Esophagus mucosa (tissue), 1 donor: ENCODE measurements around the gene RUNX1. TPM values are rescaled to one million over a fixed set of nuclear protein-coding genes. Genes with fewer than 3 reads are reported as not detected.
A peak's percentile ranks its signal among the peaks of the same experiment; 100 is the strongest.
"Not testable (repeated sequence)": the region's sequence is repeated elsewhere in the genome, so short reads cannot be mapped to it uniquely, and the experiment has no call there.

Source experiments
- ATAC-seq: fragments of 200-7000 bp; cut with Tn5 transposase; one replicate; pipeline ENCODE4 v1.9.1; 2020
- total RNA-seq: library from RNA; stranded (reverse); gene quantifications from one replicate; pipeline ENCODE4 v1.2.4, GENCODE V29; 2023
- donor health status: DM: yes; HTN: yes; CAD: no.

Gene RUNX1
- total RNA-seq, 1 donor from 2014 or later = 18.3 TPM

DNA sequence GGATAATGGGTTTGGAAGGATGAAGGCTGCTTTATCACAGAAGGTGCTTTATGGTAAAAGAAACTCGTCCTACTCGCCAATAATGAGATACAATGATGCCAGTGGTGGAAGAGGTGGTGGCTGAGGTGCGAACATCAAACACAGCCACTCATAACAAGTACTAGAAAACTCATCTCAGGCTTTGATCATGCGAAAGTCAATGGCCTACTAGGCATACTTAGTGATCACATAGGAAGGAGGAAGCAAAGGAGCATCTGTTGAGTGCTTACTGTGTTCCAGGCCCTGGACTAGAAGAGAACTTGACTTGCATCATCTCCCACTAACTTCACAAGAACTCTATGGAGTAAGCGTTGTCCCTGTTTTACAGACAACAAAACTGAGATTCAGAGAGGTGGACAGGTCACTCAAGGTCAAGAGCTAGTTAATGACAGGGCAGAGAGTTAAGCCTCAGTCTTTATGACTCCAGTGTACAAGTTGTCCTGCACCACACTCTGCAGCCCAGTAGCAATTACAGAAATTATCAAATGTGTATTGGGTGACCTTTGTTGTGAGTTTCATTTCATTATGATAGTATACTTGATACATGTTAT, 33.6 kb downstream of the RUNX1 start:
- no peak for ATAC-seq

- ATAC-seq = no peak
Measured at GRCh38 chr21:35014302-35015041, 34.6 kb downstream of the RUNX1 start.

DNA sequence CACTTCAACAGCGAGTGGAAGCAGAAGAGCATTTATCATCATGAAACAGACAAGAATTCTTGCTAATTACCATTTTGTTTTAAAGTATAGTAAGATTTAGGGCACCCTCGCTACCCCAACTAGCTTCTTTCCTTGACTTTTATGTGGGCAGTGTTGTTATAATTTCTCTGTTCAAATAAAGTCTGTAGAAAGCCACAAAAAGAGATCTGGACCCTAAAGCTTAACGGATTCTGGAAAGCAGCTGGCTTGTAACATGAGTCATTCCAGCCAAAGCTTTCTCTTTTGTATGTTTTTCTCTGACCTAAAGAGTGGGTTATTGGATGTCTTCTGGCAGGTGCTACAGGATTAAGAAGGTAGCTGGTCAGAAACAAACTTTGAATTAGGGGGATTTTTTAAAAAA, 37.4 kb downstream of the RUNX1 start:
- no peak for ATAC-seq

DNA sequence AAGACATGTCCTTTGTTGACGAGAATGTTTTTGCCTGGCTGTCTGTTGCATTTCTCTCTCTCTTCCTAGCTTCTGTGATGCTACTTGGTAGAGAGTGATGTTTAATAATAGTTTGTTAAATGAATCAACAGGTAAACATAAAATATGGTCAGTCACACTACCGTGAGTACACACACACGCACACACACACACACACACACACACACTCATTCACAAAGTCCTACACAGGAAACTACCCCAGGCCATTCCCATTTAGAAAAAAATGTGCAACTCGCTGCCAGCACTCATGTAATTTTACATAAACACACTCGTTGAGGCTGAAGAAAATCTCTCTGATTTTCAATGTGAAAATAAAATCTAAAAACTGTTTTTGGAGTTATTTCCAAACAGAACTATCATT, 38.7 kb downstream of the RUNX1 start:
- ATAC-seq = no peak

GRCh38 chr21:35007348-35007747, 41.8 kb downstream of the RUNX1 start:
- no peak for ATAC-seq

DNA sequence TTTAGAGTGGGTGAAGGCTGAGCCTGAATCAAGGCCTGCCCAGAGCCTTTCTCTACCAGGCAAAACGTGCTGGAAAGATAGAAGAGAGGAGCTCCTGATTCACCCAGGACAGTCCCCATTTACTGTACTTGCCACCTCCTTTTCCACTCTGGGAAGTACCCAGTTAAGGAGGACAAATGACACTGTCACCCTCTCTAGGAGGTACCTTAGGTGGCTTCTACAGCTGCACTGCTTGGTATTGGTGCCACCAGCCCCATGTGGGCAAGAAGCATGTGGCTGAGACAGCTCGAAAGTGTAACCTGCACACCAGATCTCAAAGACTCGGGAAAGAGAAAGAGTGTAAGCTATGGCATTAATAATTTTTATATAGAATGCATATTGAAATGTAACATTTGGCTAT, 42.3 kb downstream of the RUNX1 start:
- ATAC-seq = no peak

DNA sequence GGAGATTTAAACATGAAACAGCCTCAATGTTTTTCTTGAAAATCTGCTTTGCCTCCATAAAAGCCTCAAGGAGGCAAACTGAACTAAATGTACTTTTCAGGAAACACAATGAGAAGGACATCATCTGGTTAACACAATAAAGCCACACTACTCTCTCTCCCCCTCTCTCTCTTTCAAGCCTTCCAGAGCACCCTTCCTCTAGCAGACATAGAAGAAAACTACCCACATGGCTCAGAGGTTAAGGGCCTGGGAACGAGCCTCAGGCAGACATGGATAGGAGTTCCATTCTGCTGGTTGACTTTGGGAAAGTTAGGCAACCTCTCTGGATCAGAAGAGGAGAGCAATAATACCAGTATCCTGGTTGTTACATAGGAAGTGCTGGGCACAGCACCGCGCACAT, 42.9 kb downstream of the RUNX1 start:
- no peak for ATAC-seq

DNA sequence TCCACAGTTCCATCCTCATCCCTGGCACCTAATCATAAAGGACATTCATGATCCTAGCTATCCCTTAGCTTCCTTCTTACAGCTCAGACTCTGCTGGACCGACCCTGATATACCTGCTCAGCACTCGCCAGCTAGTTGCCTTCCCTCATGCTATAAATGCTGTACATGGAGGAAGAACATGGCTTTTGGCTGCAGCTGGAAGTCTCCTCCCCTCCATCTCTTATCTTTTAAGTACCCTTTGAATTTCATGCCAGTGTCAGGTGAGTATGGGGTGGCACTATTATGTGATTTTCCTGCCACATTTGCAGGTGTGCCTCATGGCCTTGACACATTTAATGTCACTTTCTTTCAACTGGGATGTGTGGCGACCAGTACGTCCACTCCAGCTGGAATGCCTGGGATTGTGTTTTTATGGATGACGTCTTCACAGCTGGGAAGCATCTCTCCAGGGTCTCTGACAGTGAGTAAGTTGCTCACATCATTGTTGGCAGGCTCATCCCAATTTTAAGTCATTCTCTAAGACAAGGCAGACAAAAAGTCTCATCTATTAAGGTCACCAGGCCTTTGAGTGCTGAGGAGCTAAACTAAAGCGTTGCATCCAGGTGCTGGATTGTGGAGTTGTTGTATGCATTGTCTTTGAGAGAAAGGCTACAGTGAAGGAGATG, 43.4 kb downstream of the RUNX1 start:
- no peak for ATAC-seq

DNA sequence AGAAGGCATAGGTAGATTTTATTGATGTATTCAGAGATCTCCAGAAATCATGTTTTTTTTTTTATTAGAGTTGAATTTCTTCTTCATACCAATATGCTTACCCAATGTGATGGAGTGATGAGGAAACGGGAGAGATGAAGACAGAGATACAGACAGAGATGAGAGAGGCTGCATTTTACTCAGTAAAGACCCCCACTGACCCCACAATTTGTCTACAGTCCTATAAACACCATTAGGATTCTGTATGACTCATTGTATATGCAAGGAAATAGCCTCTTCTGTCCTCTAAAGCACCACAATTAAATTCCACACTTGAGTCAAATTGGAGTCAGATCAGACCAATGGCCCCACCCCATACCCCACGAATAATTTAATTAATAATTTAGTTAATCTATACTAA, 44.0 kb downstream of the RUNX1 start:
- ATAC-seq = no peak

GRCh38 chr21:35004314-35004713, 44.8 kb downstream of the RUNX1 start:
- no peak for ATAC-seq

DNA sequence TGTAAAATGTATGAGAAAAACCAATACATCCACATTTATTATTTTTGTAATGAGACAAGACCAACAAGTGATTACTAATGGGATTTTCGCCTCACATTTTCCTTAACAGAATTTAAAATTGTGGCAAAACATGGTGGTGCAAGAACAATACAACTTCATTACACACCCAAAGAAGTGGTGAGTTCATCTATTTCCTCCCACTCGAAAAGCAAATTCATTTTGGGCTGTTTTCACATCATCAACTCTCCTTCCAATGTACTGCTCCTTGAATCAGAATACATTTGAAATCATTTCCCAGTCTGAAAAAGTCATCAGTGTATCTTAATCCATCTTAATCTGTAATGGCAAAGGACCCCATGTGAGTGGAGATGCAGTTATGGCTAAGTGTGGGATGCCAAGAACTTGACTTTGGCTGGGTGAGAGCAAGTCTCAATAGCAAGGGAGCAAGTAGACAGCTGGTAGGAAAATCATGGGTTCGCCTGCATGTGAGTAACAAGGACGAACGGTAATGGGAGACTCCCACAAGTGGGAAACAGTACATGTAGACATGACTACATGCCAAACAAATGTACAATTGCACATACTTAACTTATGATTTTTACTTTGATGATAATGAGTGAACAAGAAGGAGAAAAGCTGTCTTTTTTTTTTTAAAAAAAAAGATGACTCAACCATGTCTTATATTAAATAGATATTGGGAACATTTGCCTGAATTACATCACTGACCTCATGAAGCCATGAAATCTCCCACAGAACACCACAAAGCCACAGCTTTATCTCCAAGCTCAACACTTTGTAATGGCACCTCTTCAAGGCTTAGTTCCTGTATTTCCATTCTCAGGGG, 46.0 kb downstream of the RUNX1 start:
- no peak for ATAC-seq

- no peak for ATAC-seq
Measured at GRCh38 chr21:34999397-34999941, 49.6 kb downstream of the RUNX1 start.

DNA sequence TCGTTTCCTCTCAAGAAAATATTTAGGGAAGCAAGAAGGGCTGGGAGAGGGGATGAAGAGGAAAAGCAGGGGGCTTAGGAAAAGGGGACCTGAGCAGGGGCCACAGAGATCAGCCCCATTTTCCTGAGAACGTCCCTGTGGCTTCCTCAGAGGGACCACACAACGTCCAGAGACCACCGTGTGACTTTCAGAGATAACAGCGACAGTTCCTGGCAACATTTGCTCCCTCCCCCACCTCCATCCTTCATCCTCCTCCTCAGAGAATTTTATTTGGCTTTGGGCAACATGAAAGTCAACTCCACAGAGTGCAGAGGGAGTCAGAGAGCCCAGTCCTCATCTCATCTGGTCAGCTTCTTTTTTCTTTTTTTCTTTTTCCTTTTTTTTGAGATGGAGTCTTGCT, 50.9 kb downstream of the RUNX1 start:
- ATAC-seq = no peak

- ATAC-seq = no peak
Measured at GRCh38 chr21:34997294-34997693, 51.8 kb downstream of the RUNX1 start.

- no peak for ATAC-seq
Measured at GRCh38 chr21:34996304-34997101, 52.6 kb downstream of the RUNX1 start.

- ATAC-seq = no peak
Measured at GRCh38 chr21:34995979-34996303, 53.2 kb downstream of the RUNX1 start.

DNA sequence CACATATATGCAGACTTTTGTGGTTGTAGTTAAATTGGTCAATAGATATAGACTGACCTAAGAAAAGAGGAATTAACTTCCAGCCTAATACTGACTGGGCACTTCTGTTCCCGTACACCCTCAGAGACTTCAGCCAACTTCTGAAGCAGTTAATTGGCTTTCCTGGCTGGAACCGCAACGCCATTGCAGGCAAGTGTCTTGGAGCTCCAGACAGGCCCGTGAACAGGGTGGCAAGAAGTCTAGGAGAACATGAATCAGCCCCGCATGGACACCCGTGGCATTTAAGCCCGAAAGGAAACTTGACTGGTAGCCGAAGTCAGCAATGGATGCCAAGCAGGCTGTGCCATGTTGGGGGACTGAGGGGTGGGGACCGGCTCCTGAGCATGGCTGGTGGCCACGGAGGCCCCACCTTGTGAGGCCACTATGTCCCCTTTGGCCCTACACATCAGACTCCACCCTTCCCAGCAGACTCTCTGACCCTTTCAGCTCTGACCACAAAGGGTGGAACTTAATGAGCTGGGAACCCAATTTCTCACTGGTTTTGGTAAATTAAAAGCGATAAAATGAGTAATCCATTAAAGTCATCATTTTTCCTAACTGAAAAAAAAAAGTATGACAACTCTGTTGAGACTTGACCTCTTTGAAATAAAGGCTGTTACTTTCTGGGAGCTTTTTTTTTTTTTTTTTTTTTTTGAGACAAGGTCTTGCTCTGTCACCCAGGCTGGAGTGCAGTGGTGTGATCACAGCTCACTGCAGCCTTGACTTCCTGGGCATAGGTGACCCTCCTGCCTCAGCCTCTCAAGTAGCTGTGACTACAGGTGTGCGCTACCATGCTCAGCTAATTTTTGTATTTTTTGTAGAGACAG, 54.1 kb downstream of the RUNX1 start:
- no peak for ATAC-seq

DNA sequence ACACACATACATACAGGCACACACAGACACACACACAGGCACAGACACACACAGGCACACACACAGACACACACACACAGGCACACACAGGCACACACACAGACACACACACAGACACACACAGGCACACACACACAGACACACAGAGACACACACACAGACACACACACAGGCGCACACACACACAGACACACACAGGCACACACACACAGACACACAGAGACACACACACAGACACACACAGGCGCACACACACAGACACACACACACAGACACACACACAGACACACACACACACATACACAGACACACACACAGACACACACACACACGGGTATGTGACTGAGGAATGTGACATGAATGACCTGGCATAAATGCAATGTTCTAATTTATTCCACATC, 55.6 kb downstream of the RUNX1 start:
- ATAC-seq = not testable (repeated sequence)

DNA sequence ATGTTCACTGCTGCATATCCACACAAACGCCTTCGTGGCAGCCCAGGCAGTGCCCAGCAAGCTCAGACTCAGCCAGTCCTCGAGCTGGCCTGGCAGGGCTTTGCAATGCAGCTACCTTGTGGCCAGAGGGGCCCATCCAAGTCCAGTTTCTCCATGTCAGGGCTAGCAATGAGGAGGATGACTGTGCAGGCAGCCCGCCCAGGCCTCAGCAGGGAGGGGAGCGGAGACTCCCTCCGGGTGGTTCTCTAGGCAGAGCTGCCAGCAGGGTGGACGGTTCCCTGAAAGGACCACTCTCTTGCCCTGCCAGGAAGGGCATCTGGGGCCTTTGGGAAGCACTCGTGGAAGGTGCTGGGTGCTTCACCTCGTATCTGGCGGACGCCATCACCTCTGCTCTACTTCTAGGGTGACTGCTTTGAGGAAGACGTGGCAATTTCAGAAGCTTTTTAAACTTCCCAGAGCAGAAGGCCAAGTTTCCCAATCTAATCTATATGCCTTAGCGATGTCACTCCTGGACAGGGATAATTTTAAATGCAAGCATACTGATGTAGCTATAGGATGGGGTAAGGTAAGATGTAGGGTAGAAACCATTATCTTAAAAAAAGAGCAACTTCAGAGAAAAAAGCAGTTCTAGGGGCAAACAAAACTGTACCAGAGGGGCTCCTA, 56.2 kb downstream of the RUNX1 start:
- peak; percentile 33 for ATAC-seq

DNA sequence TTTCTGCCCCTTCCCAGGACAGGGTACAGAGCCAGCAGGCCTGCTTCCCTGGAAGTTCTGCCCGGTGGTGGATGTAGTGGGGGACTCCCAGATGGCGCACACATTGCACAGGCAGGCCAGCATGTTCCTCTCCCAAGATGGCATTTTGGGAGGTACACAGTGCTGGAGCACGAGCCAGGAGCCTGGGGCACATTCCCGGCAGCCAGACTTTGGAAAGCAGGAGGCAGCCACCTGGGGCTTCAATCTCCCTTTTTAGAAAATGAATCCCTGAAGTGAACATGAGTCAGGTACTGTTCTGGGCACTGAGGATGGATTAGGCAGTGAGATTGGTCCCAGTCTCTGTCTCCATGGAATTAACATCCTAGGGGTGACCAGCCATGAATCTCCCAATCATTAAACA, 56.9 kb downstream of the RUNX1 start:
- ATAC-seq = no peak
